Activated CD4-positive, alpha-beta T cell treated with anti-CD3 and anti-CD28 coated beads, Interleukin-2, amount 50 U/mL, for 24 hours (primary cell): Measurements from ENCODE around the gene CNTNAP2.
"Not testable (repeated sequence)": the region's sequence is repeated elsewhere in the genome, so short reads cannot be mapped to it uniquely, and the experiment has no call there.

Source experiments
- DNase-seq, 2 donors: peaks; one replicate each; pipeline ENCODE4 v3.0.0-alpha.2; 2020; ENCODE audit warnings: low read depth in 1 of 2, low spot score in 1 of 2

The CNTNAP2 gene

GRCh38 chr7:147681530-147681929, 1564.9 kb downstream of the CNTNAP2 start:
- no peak for DNase-seq

- DNase-seq = no peak
Measured at GRCh38 chr7:147700702-147701101, 1584.1 kb downstream of the CNTNAP2 start.

- no peak for DNase-seq
Measured at GRCh38 chr7:147707926-147708325, 1591.3 kb downstream of the CNTNAP2 start.

GRCh38 chr7:147708871-147709270, 1592.3 kb downstream of the CNTNAP2 start:
- DNase-seq = no peak

- no peak for DNase-seq
Measured at GRCh38 chr7:147711447-147711846, 1594.8 kb downstream of the CNTNAP2 start.

- no peak for DNase-seq
Measured at GRCh38 chr7:147721962-147722830, 1605.6 kb downstream of the CNTNAP2 start.

GRCh38 chr7:147723536-147723935, 1606.9 kb downstream of the CNTNAP2 start:
- no peak for DNase-seq

GRCh38 chr7:147731311-147731710, 1614.7 kb downstream of the CNTNAP2 start:
- DNase-seq = no peak

GRCh38 chr7:147737559-147738214, 1621.1 kb downstream of the CNTNAP2 start:
- DNase-seq = not testable (repeated sequence)

GRCh38 chr7:147742301-147742700, 1625.7 kb downstream of the CNTNAP2 start:
- no peak for DNase-seq

GRCh38 chr7:147756300-147756699, 1639.7 kb downstream of the CNTNAP2 start:
- no peak for DNase-seq

- DNase-seq = no peak
Measured at GRCh38 chr7:147759327-147759943, 1642.8 kb downstream of the CNTNAP2 start.

GRCh38 chr7:147765301-147765700, 1648.7 kb downstream of the CNTNAP2 start:
- DNase-seq = no peak

GRCh38 chr7:147771344-147771743, 1654.7 kb downstream of the CNTNAP2 start:
- DNase-seq = no peak

- no peak for DNase-seq
Measured at GRCh38 chr7:147774461-147774860, 1657.9 kb downstream of the CNTNAP2 start.

- no peak for DNase-seq
Measured at GRCh38 chr7:147775516-147776284, 1659.1 kb downstream of the CNTNAP2 start.

GRCh38 chr7:147777309-147777708, 1660.7 kb downstream of the CNTNAP2 start:
- no peak for DNase-seq

- DNase-seq = no peak
Measured at GRCh38 chr7:147779949-147780348, 1663.3 kb downstream of the CNTNAP2 start.

GRCh38 chr7:147796581-147796980, 1680.0 kb downstream of the CNTNAP2 start:
- no peak for DNase-seq

GRCh38 chr7:147798001-147798400, 1681.4 kb downstream of the CNTNAP2 start:
- DNase-seq = no peak

- not testable (repeated sequence) for DNase-seq
Measured at GRCh38 chr7:147801762-147802161, 1685.2 kb downstream of the CNTNAP2 start.
